Lower leg skin (tissue), 4 donors: ENCODE data around the gene COL1A2. TPM values are rescaled to one million over a fixed set of nuclear protein-coding genes. Genes with fewer than 3 reads are reported as not detected.

Source experiments
- DNase-seq, 2 donors: peaks; one replicate each; pipeline ENCODE4 v3.0.0-alpha.2; 2019; ENCODE audit warnings: low spot score in 2 of 2
- H3K4me3 ChIP-seq: fragments of 200-600 bp; sonication (generic); 2 replicates; pipeline ENCODE4 v1.5.1; 2017; ENCODE audit warnings: mild to moderate bottlenecking, low read depth; ENCODE audit not compliant: poor library complexity, severe bottlenecking
- POLR2A ChIP-seq, 2 donors: fragments of 450-650 bp; IDR thresholded peaks; one replicate each; pipeline ENCODE4 v1.6.1; 2016 to 2017; ENCODE audit warnings: antibody characterized with exemption in 2 of 2, mild to moderate bottlenecking in 1 of 2, moderate library complexity in 1 of 2
- WGBS, 2 donors: methylation state at CpG; one replicate each; pipeline ENCODE4 v1.1.5; 2018; 5-methylcytosine and 5-hydroxymethylcytosine counted together
- intact Hi-C: fragments of 100-400 bp; cut with DNase I; formaldehyde crosslinking; loops from one replicate; pipeline ENCODE4 v1.15.0; 2023; ENCODE audit warnings: low total_unique reads
- total RNA-seq, 4 donors: library from RNA; depleted of rRNA; stranded (reverse); fragments of >200 nt; gene quantifications; one replicate each; pipeline ENCODE4 v1.1.0, GENCODE V29; 2016
- TF ChIP-seq, protein P1 (sequence below), 3 donors: fragments of 450-650 bp; IDR thresholded peaks; one replicate each; pipeline ENCODE4 v1.5.1; 2016; ENCODE audit warnings: antibody characterized with exemption in 3 of 3, mild to moderate bottlenecking in 3 of 3, moderate library complexity in 2 of 3

Gene COL1A2
- total RNA-seq, 4 donors from 2014 or later = 25.7 to 263 (median 33.6) TPM

DNA sequence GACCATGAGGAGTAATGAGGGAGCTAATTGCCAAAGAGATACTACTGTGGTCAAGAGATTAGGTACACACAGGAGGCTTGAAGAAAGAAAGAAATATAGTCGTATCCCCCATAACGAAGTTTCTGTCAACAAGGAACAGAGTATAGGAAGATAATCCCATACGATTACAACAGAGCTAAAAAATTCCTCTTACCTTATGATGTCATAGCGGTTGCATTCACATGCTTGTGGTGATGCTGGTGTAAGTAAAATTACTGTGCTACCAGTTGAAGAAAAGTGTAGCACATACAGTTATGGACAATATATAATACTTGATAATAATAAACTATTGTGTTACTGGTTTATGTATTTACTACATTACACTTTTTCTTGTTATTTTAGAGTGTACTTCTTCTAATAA is 63.3 kb downstream of the COL1A2 start:
- WGBS, 2 donors = 93 to 96% methylated on average over 4 of the region's 4 CpGs
- TF ChIP-seq, protein P1, sequence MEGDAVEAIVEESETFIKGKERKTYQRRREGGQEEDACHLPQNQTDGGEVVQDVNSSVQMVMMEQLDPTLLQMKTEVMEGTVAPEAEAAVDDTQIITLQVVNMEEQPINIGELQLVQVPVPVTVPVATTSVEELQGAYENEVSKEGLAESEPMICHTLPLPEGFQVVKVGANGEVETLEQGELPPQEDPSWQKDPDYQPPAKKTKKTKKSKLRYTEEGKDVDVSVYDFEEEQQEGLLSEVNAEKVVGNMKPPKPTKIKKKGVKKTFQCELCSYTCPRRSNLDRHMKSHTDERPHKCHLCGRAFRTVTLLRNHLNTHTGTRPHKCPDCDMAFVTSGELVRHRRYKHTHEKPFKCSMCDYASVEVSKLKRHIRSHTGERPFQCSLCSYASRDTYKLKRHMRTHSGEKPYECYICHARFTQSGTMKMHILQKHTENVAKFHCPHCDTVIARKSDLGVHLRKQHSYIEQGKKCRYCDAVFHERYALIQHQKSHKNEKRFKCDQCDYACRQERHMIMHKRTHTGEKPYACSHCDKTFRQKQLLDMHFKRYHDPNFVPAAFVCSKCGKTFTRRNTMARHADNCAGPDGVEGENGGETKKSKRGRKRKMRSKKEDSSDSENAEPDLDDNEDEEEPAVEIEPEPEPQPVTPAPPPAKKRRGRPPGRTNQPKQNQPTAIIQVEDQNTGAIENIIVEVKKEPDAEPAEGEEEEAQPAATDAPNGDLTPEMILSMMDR (IDR thresholded peaks at IDR 0.05) = no peak
- TF ChIP-seq POLR2A (IDR thresholded peaks at IDR 0.05) = no peak
- intact Hi-C loops = loop anchor here (10.0 kb wide), 1 partner anchor 1017 kb away; no protein-coding TSS in a partner anchor
- DNase-seq = no peak
- H3K4me3 ChIP-seq = no peak overlapping the region

DNA sequence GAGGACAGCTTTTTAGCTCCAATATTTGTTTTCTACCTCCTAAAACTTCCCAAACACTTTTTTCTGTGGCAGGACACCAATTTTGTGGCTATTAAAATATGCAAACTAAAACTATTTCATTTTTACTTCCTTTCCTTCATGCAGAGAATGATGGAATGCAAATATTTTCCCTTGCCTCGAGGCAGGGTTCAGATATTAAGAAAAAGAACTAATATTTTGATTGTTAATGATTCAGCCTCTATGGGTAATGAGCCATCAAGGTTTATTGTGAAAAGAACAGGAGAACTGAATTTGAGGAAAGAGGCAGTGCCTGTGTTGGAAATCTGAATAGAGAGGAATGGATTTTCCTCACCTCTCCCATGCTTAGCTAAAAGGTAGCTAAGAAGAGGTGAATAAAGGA is 71.8 kb downstream of the COL1A2 start:
- intact Hi-C loops = no loop called here
- TF ChIP-seq, protein P1 (IDR thresholded peaks at IDR 0.05) = no peak
- TF ChIP-seq POLR2A (IDR thresholded peaks at IDR 0.05) = no peak
- H3K4me3 ChIP-seq = no peak overlapping the region
- WGBS, 2 donors = 45 to 52% methylated on average over 1 of the region's 1 CpG
- DNase-seq = no peak

DNA sequence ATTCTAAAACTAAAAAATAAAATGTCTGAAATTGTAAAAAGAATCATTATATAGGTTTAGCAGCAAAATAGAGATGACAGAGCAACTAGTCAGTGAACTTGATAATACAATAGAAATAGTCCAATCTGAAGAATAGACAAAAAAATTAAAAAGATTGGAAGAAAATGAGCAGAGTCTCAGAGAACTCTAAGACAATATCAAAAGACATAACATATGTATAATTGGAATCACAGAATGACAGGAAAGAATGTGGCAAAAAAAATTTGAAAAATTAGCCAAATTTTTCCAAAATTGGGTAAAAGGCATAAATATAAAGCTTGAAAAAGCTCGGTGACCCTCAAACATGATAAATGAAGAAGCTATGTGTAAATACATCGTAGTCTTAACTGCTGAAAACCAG is 76.9 kb downstream of the COL1A2 start:
- DNase-seq = no peak
- no peak for TF ChIP-seq POLR2A (IDR thresholded peaks at IDR 0.05)
- TF ChIP-seq, protein P1 (IDR thresholded peaks at IDR 0.05) = no peak
- no peak overlapping the region for H3K4me3 ChIP-seq
- WGBS, 2 donors = 91 to 93% methylated on average over 2 of the region's 2 CpGs
- intact Hi-C loops = no loop called here

DNA sequence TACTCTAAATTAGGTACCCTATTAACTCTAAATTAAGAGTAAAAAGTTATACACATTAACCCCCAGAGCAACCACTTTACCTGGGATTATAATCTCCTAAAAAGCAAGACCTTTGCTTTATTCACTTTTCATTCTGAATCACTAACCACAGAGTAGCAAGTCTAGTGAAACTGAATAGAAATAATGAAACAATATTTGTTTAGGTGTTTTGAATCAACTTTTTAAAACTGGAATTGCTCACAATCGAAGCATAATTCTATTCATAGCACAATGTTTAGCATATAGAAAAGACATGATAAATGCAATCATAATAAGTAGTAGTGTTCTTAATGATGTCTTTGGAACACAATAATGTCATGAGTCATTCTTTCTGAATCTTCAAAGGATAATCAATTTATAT is 77.9 kb downstream of the COL1A2 start:
- intact Hi-C loops = no loop called here
- H3K4me3 ChIP-seq = no peak overlapping the region
- DNase-seq = no peak
- WGBS, 2 donors = 84 to 88% methylated on average over 1 of the region's 1 CpG
- TF ChIP-seq POLR2A (IDR thresholded peaks at IDR 0.05) = no peak
- TF ChIP-seq, protein P1 (IDR thresholded peaks at IDR 0.05) = no peak

DNA sequence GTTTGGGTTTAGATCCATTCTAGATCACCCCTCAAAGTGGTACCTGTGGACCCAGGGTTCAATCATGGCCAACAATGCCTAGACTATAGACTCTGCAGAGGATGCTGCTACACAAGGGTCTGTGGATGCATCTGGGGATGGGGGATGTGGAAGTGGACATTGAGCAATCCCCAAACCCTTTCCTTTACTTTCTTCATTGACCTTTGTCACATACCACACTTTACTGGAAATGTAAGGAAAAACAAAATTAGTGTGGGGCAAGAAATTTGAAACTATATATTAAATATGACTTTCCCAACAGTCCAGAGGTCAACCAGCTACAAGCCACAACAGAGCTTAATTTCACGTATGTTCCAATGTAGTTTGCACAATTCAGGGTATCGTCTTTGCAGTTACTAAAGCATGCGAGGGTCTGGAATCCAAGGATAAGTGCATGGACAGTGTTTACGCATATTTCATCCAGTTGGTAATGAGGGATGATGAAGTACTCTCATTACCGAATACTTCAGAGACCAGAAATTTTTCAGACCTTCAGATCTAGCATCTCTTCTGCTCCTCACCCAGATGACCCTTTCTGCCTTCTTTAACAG is 81.7 kb downstream of the COL1A2 start:
- WGBS, 2 donors = 88 to 91% methylated on average over 5 of the region's 5 CpGs
- intact Hi-C loops = no loop called here
- no peak overlapping the region for H3K4me3 ChIP-seq
- DNase-seq = no peak
- no peak for TF ChIP-seq POLR2A (IDR thresholded peaks at IDR 0.05)
- TF ChIP-seq, protein P1 (IDR thresholded peaks at IDR 0.05) = no peak

DNA sequence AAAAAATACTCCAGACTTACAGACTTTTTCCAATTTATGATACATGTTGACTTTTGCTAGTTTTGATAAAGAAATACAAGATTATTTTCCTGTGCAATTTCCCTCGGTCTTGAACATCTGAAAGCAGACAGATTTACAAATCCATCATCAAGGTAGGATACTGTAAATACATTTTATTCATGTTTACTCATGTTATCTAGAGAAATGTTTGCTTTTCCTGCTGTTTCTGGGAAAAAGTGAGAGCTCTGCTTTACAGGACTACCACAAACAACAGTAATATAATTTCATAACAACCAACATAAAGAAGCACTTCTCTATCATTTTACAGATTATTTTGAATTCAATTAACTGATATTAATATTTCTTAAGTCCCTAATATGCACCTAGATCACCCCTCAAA is 83.2 kb downstream of the COL1A2 start:
- WGBS, 2 donors = 57 to 71% methylated on average over 1 of the region's 1 CpG
- DNase-seq = no peak
- intact Hi-C loops = no loop called here
- no peak for TF ChIP-seq POLR2A (IDR thresholded peaks at IDR 0.05)
- TF ChIP-seq, protein P1 (IDR thresholded peaks at IDR 0.05) = no peak
- no peak overlapping the region for H3K4me3 ChIP-seq
